Neural progenitor cell (in vitro differentiated cells): ENCODE results near the gene AJAP1.

Experiments used
- CTCF ChIP-seq: fragments of 200-600 bp; sonication (generic); IDR thresholded peaks from 2 replicates; pipeline ENCODE4 v1.5.1; 2017; ENCODE audit warnings: antibody characterized with exemption, mild to moderate bottlenecking
- EZH2 ChIP-seq: fragments of 200-600 bp; sonication (generic); IDR thresholded peaks from 2 replicates; pipeline ENCODE4 v1.6.1; 2017; ENCODE audit warnings: antibody characterized with exemption, mild to moderate bottlenecking, moderate library complexity
- EZH2phosphoT487 ChIP-seq: fragments of 200-600 bp; sonication (generic); IDR thresholded peaks from 2 replicates; pipeline ENCODE4 v1.6.1; 2017; ENCODE audit warnings: antibody characterized with exemption

GRCh38 chr1:4756851-4757580, 102.6 kb downstream of the AJAP1 start:
- TF ChIP-seq CTCF = no peak
- no peak for TF ChIP-seq EZH2
- TF ChIP-seq EZH2phosphoT487 = no peak
